GM18520 (cell line): ENCODE results near the gene RTL5.
A peak's percentile ranks its signal among the peaks of the same experiment; 100 is the strongest.

Source experiments
- ATAC-seq: cut with Tn5 transposase; IDR thresholded peaks from one replicate; pipeline ENCODE4 v1.9.1; 2021; ENCODE audit not compliant: unreplicated experiment

Gene RTL5

DNA sequence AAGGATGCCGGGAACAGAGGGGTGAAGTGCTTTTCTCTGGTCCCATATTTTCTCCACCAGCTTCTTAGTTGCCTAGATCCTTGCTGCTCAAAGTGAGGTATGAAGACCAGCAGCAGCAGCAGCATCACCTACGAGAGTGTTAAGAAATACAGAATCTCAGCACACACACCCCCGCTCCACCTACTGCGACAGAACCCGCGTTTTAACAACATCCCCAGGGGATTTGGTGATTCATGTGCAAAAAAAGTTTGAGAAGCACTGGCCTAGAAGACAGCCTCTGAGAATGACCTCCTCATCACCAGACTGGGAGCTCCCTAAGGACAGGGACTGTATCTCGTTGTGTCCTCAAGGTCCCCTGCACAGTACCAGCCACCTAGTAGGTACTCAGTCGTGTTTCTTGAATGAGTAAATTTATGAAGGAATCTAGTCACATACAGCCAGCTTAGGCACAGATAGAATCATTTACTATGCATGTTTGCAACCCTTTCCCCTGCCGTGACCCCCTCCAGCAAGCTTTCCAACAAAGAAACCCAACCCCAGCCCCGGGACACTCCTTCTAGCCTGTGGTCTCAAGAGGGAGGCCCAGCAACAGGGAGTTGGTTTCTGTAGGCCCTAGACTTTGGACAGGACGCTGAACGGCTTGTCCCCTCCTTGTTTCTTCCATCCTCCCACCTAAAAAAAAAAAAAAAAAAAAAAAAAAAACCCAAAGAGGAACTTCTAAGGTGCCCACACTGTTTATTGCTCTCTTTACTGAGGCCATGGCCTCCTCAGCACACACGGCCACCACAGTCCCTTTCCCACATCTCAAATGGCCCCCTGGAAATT lies 21.5 kb downstream of the RTL5 start:
- no peak for ATAC-seq

DNA sequence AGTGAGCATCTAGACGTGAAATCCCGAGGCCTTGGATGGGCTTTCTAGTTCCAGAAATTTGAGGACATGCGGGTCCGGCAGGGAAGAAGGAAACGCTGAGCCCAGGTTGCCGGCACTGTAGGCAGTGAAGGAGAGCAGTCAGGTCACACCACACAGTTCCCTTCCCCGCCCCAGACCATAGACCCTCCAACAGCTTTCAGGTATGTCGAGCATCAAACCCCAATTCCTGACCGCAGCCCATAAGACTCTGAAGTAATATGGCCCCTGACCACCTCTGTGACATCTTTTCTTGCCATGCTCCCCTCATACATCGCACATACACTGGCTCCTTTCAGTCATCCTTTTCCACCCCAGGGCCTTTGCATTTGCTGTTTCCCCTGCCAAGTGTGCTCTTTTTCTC lies 23.0 kb downstream of the RTL5 start:
- ATAC-seq, result no peak

DNA sequence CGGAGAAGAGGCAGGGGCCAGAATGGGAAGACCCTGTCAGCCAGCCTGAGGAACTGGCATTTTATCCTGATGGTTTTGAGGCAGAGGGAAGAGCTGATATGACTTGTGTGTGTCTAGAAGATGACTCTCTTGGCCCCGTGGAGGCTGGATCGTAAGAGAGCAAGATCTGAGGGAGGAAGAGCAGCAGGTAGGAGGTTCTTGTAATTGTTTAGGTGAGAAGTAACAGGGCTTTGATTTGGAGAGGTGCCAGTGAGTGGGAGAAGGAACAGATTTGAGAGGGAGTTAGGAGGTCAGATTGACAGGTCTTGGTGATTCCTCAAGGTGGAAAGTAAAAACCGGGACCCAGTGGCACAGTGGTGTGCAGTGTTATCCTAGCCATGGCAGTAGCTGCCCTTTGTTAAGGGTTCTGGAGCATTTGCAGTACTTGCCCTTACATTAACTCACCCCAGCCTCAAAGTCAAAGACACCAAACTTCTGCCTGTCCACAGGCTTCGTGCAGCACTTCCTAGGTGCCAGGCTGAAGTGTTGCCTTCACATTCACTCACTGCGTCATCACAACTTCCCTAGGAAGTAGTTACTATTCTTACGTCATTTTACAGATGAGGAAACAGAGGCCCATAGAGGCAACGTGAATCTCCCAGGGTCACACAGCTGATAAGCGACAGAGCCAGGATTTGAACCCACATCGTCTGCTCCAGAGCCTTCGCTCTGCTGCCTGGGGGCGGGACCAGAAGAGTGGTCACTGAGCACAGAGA lies 23.7 kb downstream of the RTL5 start:
- ATAC-seq, result no peak

DNA sequence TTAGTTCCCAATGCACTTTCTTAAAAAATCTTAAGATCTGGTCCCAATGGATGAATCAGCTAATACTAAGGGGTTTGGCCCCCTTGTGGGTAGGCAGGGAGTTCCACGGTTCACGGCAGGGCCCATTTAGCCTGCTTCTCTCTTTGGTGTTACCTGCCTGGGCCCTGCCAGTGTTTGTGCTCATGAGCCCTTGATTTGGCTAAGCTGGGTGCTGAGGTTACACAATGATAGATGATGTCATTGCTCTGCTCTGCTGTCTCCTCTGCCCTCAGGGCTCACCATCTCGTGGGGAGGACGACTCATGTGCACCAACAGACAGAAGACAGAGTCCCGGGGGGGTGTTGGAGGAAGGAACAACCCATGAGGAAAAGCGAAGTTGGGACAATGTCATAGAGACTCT lies 24.4 kb downstream of the RTL5 start:
- ATAC-seq, result no peak

DNA sequence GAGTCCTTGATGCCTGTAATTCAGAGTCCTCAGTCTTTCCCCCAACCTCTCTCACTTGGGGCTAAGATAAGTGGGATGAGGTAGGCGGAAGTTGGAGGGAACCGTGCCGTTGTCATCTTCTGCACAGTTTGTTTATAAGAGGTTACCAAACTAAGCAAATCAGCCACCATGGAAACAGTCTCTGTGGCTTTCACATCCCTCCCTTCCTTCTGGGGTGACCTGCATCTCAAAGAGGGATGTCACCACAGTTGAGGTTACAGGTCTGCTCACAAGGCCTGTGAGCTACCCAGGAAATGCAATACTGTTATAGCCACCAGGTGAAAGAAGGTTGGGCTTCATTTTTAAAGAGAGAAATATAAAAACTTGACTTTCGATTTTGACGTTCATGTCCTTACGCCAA lies 26.3 kb downstream of the RTL5 start:
- ATAC-seq, result peak; percentile 36

DNA sequence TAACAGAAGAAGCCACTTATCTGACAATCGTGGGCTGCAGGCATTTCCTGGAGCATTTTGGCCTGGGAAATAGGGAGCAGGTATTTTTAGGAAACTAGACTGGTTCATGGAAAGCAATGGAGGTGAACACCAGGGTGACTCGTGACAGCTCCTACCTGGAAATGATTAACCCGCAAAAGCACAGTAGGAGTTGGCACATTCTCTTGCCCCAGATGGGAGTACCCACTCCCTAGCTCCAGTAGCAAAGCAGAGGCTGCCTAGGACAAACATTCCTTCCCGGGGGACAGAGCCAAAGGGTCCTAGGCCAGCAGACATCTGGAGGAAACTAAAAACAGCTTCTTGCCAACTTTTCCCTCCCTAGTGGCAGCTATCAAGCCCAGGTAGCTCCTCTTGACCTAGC lies 29.0 kb downstream of the RTL5 start:
- ATAC-seq, result no peak

DNA sequence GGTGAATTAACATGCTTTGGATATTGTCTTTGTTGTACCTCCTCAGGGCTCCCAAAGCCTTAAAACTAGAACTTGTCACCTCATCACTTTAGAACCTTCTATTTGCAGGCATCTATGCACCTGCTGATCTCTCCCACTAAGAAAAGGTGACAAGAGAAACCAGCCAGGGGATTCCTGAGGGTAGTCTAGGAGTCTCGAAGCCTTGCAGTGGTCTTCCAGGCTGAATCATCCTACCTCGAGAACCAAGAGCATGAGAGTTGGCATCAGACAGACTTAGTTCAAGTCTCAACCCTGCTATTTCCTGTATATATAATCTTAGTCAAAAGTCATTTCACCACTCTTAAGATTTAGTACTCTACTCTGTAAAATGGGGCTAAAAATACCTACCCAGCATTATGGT lies 29.6 kb downstream of the RTL5 start:
- ATAC-seq, result no peak

DNA sequence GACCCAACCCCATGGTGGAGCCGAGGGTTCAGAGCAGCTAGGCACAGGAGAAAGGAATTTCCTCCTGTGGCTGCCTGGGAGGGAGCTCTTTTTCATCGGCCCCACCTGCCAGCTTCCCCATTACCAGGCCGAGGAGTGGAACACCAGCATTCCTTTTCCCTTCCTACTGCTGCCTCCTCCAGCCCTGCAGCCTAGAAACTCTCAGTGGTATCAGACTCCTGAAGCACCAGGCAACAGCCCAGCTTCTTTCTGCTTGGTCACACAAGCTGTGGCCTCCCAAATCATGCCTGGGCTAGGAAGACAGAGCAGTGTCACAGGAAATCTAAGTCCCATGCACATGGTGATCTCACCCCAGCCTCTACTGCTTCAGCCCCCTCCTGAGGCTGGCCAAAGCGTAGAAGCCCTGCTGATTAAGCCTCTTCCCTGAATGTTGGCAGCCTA lies 30.1 kb downstream of the RTL5 start:
- ATAC-seq, result no peak

DNA sequence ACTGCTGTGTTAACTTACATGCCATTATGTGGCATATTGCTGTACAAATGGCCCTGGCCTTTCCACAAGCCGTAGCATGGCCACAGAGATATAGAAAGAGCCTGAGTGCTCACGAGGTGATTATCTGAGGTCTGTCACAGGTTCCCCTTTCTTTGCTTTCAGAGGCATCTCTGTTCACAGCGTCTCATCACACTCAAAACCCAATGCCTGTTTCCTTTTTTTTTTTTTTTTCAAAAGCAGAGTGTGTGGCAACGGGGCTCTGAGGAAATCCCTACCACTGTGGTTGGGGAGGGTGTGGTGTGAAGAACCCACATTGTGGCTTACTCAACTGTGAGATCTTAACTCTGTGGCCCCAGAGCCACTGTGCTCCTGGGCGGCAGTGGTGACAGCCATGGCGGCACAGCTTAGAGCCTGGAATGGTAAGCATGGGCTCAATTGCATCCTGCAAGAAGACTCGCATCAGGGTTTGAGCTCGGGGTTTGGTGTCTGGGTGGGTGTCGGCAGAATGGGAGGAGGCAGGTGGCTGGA lies 30.8 kb downstream of the RTL5 start:
- ATAC-seq, result peak; percentile 80

DNA sequence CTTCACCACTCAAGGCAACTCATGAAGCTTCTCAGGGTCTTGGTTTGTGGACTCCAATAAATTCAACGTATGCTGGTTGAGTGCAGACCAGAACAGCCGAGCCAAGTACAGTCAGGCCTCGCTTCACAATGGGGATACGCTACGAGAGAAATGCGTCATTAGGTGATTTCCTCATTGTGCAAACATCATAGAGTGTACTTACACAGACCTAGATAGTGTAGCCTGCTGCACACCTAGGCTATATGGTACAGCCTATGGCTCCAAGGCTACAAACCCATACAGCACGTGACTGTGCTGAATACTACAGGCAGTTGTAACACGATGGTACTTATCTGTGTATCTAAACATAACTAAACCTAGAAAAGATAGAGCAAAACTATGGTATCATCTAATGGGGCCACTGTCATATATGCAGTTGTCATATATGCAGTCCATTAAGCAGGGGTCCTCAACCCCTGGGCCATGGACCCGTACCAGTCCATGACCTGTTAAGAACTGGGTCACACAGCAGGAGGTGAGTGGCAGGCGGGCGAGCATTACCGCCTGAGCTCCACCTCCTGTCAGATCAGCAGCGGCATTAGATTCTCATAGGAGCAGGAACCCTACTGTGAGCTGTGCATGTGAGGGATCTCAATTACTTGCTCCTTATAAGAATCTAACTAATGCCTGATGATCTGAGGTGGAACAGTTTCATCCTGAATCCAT lies 31.5 kb downstream of the RTL5 start:
- ATAC-seq, result no peak

DNA sequence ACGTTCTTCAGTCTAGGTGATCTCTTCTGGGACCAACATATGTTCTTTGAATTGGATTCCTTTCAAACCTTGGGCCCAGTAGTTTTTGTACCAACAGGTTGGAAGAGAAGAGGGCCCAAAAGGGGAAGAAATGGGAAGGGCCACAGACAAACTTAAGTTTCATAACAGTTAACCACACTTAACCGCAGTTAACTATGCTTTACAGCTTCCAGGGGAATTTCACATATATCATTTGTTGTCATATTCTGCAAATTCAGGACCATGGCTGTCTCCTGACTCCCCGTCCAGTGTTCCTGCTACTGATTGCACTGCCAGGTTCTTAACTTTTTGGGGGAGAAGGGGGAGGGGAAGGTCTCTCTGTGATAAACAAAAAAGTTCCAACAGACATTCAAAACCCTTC lies 34.6 kb downstream of the RTL5 start:
- ATAC-seq, result no peak

DNA sequence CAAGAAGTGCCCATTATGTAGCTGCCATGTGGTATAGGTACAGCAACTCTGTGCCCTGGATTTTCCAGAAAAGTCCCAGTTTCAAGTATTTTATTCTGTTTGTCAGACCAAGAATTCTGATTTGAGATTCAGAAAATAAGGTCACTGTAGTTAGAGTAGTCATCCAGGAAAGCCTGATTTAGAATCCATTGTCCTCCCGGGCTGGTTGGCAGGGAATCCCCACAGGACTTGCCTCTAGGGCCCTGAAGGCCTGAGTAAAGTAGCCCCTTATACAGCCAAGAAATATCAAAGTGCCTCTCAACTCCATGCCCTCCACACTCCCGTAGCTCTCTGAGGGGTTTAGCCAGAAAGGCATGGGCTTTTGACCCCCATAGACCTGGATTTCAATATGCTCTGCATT lies 36.3 kb downstream of the RTL5 start:
- no peak for ATAC-seq

DNA sequence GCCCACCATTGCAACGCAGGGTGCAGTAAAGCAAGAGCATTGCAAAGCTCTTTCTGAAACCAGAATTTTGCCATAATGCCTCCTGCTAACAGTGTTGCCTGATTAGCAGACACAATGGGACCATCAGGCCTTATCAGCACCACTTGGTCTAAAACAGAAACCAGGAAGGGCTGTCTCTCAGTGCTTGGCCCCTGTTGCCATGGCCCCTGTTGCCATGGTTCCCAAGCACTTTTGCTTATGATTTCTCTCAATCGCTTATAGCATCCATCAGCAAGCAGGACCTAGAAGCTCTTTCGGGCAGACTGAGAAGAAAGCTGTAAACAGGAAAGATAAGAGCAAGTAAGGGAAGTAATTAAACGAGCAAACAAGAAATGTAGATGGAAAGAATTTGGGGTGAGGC lies 36.8 kb downstream of the RTL5 start:
- ATAC-seq, result peak; percentile 73

DNA sequence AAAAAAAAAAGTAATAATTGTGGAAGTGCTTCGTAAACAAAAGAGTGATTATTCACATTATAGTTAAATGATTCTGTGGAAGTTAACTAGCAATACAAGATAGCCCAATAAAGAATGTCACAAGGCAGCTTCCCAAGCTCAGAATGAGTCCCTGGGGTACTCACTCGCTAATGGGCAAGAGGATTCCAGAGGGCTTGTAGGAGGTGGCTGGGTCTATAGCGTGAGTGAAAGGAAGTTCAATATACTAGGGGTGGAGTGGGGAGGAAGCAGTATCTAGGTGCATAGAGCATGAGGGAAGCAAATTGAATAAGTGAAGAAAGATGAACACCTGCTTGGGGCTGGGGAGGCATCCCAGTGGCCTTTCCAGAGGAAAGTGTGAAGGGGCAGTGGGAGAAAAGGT lies 42.5 kb downstream of the RTL5 start:
- no peak for ATAC-seq

DNA sequence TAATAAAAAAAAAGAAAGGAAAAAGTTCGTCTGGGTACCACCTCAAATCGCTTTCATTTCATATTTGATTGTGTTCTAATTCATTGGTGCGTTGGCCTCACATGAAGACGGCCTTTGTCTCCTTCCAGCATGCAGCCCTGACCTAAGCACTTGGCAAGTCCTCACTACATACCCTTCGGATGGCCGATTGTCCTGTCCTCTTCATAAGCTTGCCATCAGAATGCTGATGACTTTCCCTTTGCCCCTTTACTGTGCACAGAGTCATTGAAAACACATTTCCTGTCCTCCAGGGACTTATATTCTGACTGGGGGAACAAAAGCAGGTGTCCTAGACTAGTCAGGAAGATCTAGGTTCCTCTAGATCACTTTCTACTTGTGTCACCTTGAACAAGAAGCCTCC lies 43.0 kb downstream of the RTL5 start:
- ATAC-seq, result no peak

DNA sequence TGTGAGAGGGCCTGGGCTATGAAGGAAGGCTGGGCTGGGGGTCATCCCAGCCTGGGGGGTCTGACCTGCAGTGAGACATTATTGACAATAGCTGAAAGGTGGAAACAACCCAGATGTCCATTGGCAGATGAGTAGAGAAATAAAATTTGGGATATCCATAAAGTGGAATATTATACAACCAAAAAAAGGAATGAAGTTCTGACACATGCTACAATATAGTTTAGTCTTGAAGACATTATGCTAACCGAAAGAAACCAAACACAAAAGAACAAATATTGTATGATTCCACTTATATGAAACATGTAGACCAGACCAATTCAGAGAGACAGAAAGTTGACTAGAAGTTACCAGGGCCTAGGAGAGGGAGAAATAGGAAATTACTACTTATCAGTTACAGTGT lies 44.7 kb downstream of the RTL5 start:
- ATAC-seq, result no peak

DNA sequence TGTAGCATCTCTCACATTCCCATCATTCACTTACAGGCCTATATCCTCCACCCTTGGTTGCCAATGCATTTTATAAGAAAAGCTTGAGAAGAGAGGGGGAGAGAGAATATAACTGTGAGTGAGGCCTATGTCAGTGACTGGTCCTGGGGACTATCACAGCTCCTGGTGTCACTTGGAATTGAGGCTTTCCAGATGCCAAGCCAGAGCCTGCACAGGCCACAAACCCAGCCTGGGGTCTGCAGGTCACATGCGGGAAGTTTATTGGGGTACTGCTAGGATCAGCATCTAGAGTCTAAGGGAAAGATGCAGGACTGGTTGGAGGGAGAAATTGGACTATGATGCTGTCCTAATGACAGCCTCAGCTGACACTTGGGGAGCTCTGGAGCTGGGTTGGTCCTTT lies 47.6 kb downstream of the RTL5 start:
- no peak for ATAC-seq

DNA sequence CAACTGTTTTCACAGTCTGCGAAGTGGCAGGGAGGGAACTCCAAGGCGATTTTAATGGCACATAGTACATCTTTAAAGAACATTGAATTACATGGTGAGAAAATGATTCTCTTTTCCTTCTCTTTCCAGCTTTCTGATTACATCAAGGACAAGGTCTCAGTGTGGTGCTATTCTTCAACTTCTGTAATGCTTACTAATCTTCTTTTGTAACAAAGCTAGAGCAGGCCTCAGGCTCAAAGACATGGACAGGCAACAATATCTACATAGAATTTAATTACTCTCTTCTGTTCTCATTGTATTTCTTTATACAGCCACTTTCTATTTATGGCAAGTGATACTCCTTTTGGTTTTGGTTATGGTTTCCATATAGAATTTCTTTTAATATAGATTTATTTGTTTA lies 48.4 kb downstream of the RTL5 start:
- ATAC-seq, result no peak

DNA sequence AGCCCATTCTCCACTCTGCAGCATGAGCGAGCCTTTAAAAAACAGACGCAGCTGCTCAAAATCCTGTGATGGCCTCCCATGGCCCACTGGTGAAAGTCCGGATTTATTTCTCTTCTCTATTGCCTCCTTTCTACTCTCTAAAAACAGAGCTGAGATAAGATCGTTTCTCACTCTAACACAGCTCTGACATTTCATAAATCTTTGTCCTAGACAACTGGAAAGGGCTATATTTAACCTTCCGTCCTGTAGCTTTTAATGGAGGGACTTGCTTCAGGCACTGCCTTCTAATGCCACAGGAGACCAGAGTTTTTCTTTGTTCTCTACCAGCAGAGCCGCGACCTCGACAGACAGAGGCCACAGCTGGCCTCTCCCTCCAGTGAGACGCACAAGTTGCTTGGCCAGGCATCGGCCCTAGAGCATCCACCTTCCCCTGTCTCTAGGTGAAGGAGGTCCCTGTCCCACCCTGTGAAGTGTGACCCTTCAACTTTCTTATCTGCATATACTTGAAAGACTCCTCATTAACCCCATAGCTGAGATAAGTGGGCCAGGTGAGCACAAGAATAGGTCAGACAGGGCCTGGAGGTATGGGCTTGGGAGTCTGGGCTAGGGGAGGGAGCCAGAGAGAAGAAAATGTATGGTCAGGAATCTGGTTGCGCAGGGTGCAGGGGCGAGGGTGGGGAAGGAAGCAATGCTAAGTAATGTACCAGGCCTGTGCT lies 50.0 kb downstream of the RTL5 start:
- no peak for ATAC-seq

DNA sequence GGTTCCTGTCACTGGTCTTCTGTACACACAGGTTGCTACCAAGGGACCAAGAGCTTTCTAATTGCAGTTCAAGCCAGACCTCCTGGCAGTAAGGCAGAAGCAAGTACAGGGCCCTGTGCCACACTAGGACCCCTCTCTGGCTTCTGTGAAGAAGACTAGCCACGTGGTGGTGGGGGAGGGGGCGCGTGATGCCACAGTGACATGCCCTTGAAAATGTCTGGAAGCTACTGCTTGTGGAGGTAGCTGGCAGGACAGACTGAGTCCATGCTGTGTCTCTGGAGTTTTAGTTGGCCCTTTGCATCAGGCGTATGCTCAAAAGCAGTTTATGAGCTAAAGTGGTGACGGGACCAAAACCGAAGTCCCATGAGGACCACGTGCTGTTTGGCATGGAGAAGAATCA lies 50.9 kb downstream of the RTL5 start:
- ATAC-seq, result no peak

DNA sequence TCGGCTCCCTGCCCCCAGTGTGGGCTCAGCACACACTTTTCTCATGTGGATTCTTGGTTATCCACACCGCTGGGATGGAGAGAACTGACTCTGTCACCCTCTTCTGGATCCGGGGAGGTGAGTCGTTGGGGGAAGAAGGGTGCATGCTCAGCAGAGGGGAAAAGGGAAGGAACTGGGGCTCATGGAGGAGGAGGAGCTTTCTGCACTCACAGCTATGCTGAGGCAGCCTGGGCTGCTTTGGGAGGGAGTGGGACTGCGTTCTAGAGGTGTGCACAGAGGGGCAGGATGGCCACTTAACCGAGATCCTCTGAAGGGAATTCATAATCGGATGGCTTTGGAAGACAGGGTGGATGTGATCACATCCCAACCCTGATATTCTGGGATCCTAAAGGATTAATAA lies 51.6 kb downstream of the RTL5 start:
- no peak for ATAC-seq
